ENCODE results near the gene PDXP. TPM values are rescaled to one million over a fixed set of nuclear protein-coding genes. Genes with fewer than 3 reads are reported as not detected.

Gene PDXP
- total and polyA plus RNA-seq, 9 of the 15 experiments (the other 6 are each of a cell fraction or from before 2014, with no cell fraction given), result 7.9 to 54.2 (median 38.8) TPM

DNA sequence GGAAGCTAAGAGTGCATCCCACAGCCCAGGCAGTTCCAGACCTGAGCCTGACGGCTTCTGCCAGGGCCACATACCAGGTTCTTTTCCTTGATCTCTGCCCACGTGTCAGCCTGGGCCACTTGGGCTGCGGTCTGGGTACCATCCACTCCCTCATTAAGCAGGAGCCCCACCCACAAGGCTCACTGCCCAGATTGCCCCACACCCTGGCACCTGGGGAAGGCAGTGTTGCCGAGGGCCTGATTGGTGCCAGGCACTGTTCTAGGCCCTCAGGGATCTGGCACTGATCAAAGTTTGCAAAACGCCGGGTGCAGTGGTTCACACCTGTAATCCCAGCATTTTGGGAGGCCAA, 34.5 kb upstream of the PDXP start:
- FAIRE-seq, result no peak
- H3K4me1 ChIP-seq (replicated peaks in 1 of 2; ENCODE audit: control insufficient read depth in 2 of 2, insufficient read depth in 2 of 2, low read length in 2 of 2), result peaks cover 0 to 32% of the 10 kb centered on the region in 2 experiments; a peak in 3 of 5 replicates

More for the DNA sequence above, 34.5 kb upstream of the PDXP start:
- in situ Hi-C loops (cut with MboI) (no loop called here), intact Hi-C loops (cut with micrococcal nuclease) (no loop called here)
- H3K36me3 ChIP-seq (ENCODE audit: control insufficient read depth, insufficient read depth, low read length), result peaks cover 57% of the 10 kb centered on the region; the same call in 2 of the 3 replicates
- ChIA-PET POLR2A (no interaction called here), CTCF (ENCODE audit: low intra/inter-chr PET ratio) (interaction anchor here (0.6 to 1.9 kb wide), 3 partner anchors 57 to 236 kb away, joined by 3 to 5 read pairs (median 4); no protein-coding TSS in a partner anchor)
- no peak overlapping the region for H3K4me2 ChIP-seq (ENCODE audit: insufficient read depth, low read length)
- TF ChIP-seq NFIC (IDR thresholded peaks at IDR 0.05) (no peak), POLR2G (IDR thresholded peaks at IDR 0.05; ENCODE audit: low read depth, low read length) (peak; percentile 6; the same call in 1 of the 2 replicates), DEAF1 (CRISPR knock-in tag; IDR thresholded peaks at IDR 0.05) (no peak), ZNF609 (CRISPR knock-in tag; IDR thresholded peaks at IDR 0.05; ENCODE audit: borderline replicate concordance) (0 out of 2 replicates have a peak, but pooled peaks have one; percentile 1), FOS (IDR thresholded peaks at IDR 0.05; ENCODE audit: extremely low read depth, insufficient read length) (no peak), CREB1 (IDR thresholded peaks at IDR 0.05) (no peak), CREB1 (CRISPR knock-in tag; IDR thresholded peaks at IDR 0.05) (no peak)
- TF ChIP-seq, protein P1, sequence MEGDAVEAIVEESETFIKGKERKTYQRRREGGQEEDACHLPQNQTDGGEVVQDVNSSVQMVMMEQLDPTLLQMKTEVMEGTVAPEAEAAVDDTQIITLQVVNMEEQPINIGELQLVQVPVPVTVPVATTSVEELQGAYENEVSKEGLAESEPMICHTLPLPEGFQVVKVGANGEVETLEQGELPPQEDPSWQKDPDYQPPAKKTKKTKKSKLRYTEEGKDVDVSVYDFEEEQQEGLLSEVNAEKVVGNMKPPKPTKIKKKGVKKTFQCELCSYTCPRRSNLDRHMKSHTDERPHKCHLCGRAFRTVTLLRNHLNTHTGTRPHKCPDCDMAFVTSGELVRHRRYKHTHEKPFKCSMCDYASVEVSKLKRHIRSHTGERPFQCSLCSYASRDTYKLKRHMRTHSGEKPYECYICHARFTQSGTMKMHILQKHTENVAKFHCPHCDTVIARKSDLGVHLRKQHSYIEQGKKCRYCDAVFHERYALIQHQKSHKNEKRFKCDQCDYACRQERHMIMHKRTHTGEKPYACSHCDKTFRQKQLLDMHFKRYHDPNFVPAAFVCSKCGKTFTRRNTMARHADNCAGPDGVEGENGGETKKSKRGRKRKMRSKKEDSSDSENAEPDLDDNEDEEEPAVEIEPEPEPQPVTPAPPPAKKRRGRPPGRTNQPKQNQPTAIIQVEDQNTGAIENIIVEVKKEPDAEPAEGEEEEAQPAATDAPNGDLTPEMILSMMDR (IDR thresholded peaks at IDR 0.05 in 2 of 3, conservative IDR thresholded peaks at IDR 0.05 in 1 of 3; ENCODE audit: insufficient read depth in 2 of 3, low read depth in 1 of 3, low read length in 3 of 3), result 0 out of 6 replicates have a peak, but pooled peaks of 1 of the 3 experiments have one; percentile 7
- no peaks in the 10 kb centered on the region for H3K9me1 ChIP-seq (ENCODE audit: control insufficient read depth, insufficient read depth, low read length)
- no peaks in the 10 kb centered on the region for H3K27me3 ChIP-seq (ENCODE audit: control insufficient read depth in 2 of 2, insufficient read depth in 2 of 2, low read length in 2 of 2)
- no peak overlapping the region for H2AFZ ChIP-seq (ENCODE audit: low read depth, low read length)
- 90% methylated on average over 2 of the region's 6 CpGs for WGBS (ENCODE audit: insufficient coverage, low coverage, missing lambda C conversion rate)
- peak overlapping the region; percentile 25; the same call in 1 of the 3 replicates for H3K27ac ChIP-seq (ENCODE audit: extremely low read depth, low read depth, low read length)
- H3K79me2 ChIP-seq (ENCODE audit: control insufficient read depth, insufficient read depth, low read length), result no peaks in the 10 kb centered on the region
- BruUV-seq (replicated peaks), result no TSS peak
- peak overlapping the region in 1 of 2 experiments; percentile 37; a peak in 2 of 4 replicates for H3K9ac ChIP-seq (ENCODE audit: insufficient read depth in 1 of 2, low read depth in 2 of 2, low read length in 2 of 2)
- ATAC-seq (no peak), DNase-seq (ENCODE audit: extremely low read depth in 1 of 4, low spot score in 3 of 4) (no peak)
- H4K20me1 ChIP-seq (replicated peaks; ENCODE audit: control insufficient read depth, insufficient read depth, low read length), result no peaks in the 10 kb centered on the region
- H3K4me3 ChIP-seq, result no peak overlapping the region
- no peaks in the 10 kb centered on the region for H3K9me3 ChIP-seq (replicated peaks; ENCODE audit: control insufficient read depth, insufficient read depth, low read depth, low read length)
